Stomach (tissue), 9 donors: ENCODE measurements around the gene KRTAP4-11. TPM values are rescaled to one million over a fixed set of nuclear protein-coding genes. Genes with fewer than 3 reads are reported as not detected.
"Not testable (repeated sequence)": the region's sequence is repeated elsewhere in the genome, so short reads cannot be mapped to it uniquely, and the experiment has no call there.

Experiments
- DNase-seq, 2 donors: peaks; one replicate each; pipeline versions ENCODE4 v3.0.0 to v3.0.0-alpha.2; 2013 to 2019
- H3K27ac ChIP-seq, 5 donors: fragments of 200-600 bp in 4 of 5; sonication (generic) in 4 of 5; one replicate each; pipeline ENCODE4 v1.5.1; 2013 to 2019; ENCODE audit warnings: mild to moderate bottlenecking in 1 of 5, moderate library complexity in 1 of 5
- H3K27me3 ChIP-seq, 3 donors: fragments of 200-600 bp; sonication (generic); one replicate each; pipeline ENCODE4 v1.5.1; 2017 to 2019; ENCODE audit warnings: mixed run types in 1 of 3
- H3K36me3 ChIP-seq, 4 donors: fragments of 200-600 bp; sonication (generic); 1 replicate in 3 of 4; 2 replicates in 1 of 4; pipeline ENCODE4 v1.5.1; 2016 to 2019
- H3K4me1 ChIP-seq, 4 donors: fragments of 200-600 bp; sonication (generic); one replicate each; pipeline ENCODE4 v1.5.1; 2016 to 2019
- H3K4me3 ChIP-seq, 4 donors: fragments of 200-600 bp; sonication (generic) in 3 of 4; one replicate each; pipeline ENCODE4 v1.5.1; 2016 to 2019; ENCODE audit warnings: mild to moderate bottlenecking in 1 of 4
- H3K9me3 ChIP-seq, 4 donors: fragments of 200-600 bp; sonication (generic); one replicate each; pipeline ENCODE4 v1.5.1; 2016 to 2019
- CTCF ChIP-seq, 7 experiments: fragments of 450-650 bp in 4 of 7; fragments of 200-600 bp in 3 of 7; sonication (generic) in 3 of 7; IDR thresholded peaks; one replicate each; pipeline ENCODE4 v1.5.1; 2016 to 2019; ENCODE audit warnings: antibody characterized with exemption in 7 of 7, control low read depth in 2 of 7, mild to moderate bottlenecking in 1 of 7
- EP300 ChIP-seq: sonication (generic); formaldehyde crosslinking; IDR thresholded peaks from one replicate; pipeline ENCODE4 v1.6.1; 2017; ENCODE audit warnings: antibody characterized with exemption
- POLR2A ChIP-seq, 4 donors: fragments of 450-650 bp; IDR thresholded peaks; one replicate each; pipeline ENCODE4 v1.6.1; 2016; ENCODE audit warnings: antibody characterized with exemption in 4 of 4, control low read depth in 2 of 4, mild to moderate bottlenecking in 1 of 4, moderate library complexity in 1 of 4
- POLR2AphosphoS5 ChIP-seq, 3 donors: sonication (generic); formaldehyde crosslinking; IDR thresholded peaks; one replicate each; pipeline ENCODE4 v1.6.1; 2016; ENCODE audit warnings: antibody characterized with exemption in 3 of 3
- WGBS, 5 donors: extraction: QIAGEN DNeasy Blood & Tissue Kit in 3 of 5; methylation state at CpG; one replicate each; pipeline versions ENCODE4 v1.1.5 to v1.1.7; 2013 to 2018; 5-methylcytosine and 5-hydroxymethylcytosine counted together
- intact Hi-C: fragments of 100-400 bp; cut with DNase I; formaldehyde crosslinking; loops from one replicate; pipeline ENCODE4 v1.15.1; 2023; ENCODE audit warnings: low total_unique reads
- polyA plus RNA-seq, 3 donors: library from polyadenylated mRNA; stranded (reverse); fragments of 200-250 nt; gene quantifications; one replicate each; pipeline ENCODE4 v1.2.3, GENCODE V29; 2013
- total RNA-seq, 5 donors: library from RNA; depleted of rRNA; stranded (reverse); fragments of >200 nt; gene quantifications; one replicate each; pipeline versions ENCODE4 v1.1.0 to v1.2.3, GENCODE V29; 2014 to 2016
- donor health status: healthy with polysubstance abuse.
- donor health status: Bipolar disorder and iron deficiency.
- donor health status: healthy.

Gene KRTAP4-11
- total and polyA plus RNA-seq, 8 donors = not detected

GRCh38 chr17:41096055-41096454, 22.1 kb downstream of the KRTAP4-11 start:
- WGBS, 5 donors = 70 to 84% (median 79%) methylated on average over 7 of the region's 7 CpGs
- intact Hi-C loops = no loop called here
- H3K4me1 ChIP-seq = no peaks in the 10 kb centered on the region
- TF ChIP-seq CTCF (IDR thresholded peaks at IDR 0.05) = no peak
- no peak for TF ChIP-seq POLR2A (IDR thresholded peaks at IDR 0.05)
- TF ChIP-seq EP300 = no peak
- no peak for TF ChIP-seq POLR2AphosphoS5 (IDR thresholded peaks at IDR 0.05)
- no peaks in the 10 kb centered on the region for H3K36me3 ChIP-seq
- H3K9me3 ChIP-seq = no peaks in the 10 kb centered on the region
- H3K4me3 ChIP-seq = no peak overlapping the region
- H3K27me3 ChIP-seq = peaks cover 0 to 9% (median 0%) of the 10 kb centered on the region in 3 donors
- no peak overlapping the region for H3K27ac ChIP-seq
- DNase-seq = no peak

GRCh38 chr17:41088760-41089352, 29.3 kb downstream of the KRTAP4-11 start:
- intact Hi-C loops, H3K4me3 ChIP-seq, H3K27ac ChIP-seq, H3K27me3 ChIP-seq, H3K36me3 ChIP-seq, H3K4me1 ChIP-seq, H3K9me3 ChIP-seq, DNase-seq: not testable (repeated sequence)
- 55 to 67% (median 60%) methylated on average over 4 of the region's 4 CpGs for WGBS, 5 donors

GRCh38 chr17:41084100-41084856, 33.9 kb downstream of the KRTAP4-11 start, which contains the start of gene KRTAP4-7:
Gene KRTAP4-7, plus strand, starts transcription at chr17:41084150. Its CDS starts 57 bp downstream, at chr17:41084207.
- H3K4me3 ChIP-seq, intact Hi-C loops, H3K27me3 ChIP-seq, DNase-seq, H3K36me3 ChIP-seq, H3K27ac ChIP-seq, H3K9me3 ChIP-seq, H3K4me1 ChIP-seq: not testable (repeated sequence)
- WGBS, 5 donors = 72 to 84% (median 79%) methylated on average over 6 to 14 of the region's 14 CpGs

GRCh38 chr17:41083427-41083826, 34.7 kb downstream of the KRTAP4-11 start:
- 71 to 94% (median 86%) methylated on average over 2 of the region's 2 CpGs for WGBS, 5 donors
- H3K9me3 ChIP-seq, intact Hi-C loops: not testable (repeated sequence)

GRCh38 chr17:41082626-41083025, 35.5 kb downstream of the KRTAP4-11 start:
- Histone ChIP-seq H3K4me3 (no peak overlapping the region), H3K27me3 (no peaks in the 10 kb centered on the region), H3K36me3 (no peaks in the 10 kb centered on the region), H3K9me3 (no peaks in the 10 kb centered on the region), H3K4me1 (no peaks in the 10 kb centered on the region), H3K27ac (no peak overlapping the region)
- intact Hi-C loops = no loop called here
- 35 to 52% (median 43%) methylated on average over 4 of the region's 4 CpGs for WGBS, 5 donors
- no peak for TF ChIP-seq EP300
- TF ChIP-seq POLR2A (IDR thresholded peaks at IDR 0.05) = no peak
- no peak for TF ChIP-seq CTCF (IDR thresholded peaks at IDR 0.05)
- no peak for TF ChIP-seq POLR2AphosphoS5 (IDR thresholded peaks at IDR 0.05)
- no peak for DNase-seq

More at GRCh38 chr17:41083427-41083826, 34.7 kb downstream of the KRTAP4-11 start:
- H3K36me3 ChIP-seq, H3K4me3 ChIP-seq, H3K27ac ChIP-seq, DNase-seq, H3K27me3 ChIP-seq, H3K4me1 ChIP-seq: not testable (repeated sequence)

- Histone ChIP-seq H3K27ac (no peak overlapping the region), H3K4me1 (no peaks in the 10 kb centered on the region), H3K27me3 (peaks cover 0 to 10% (median 0%) of the 10 kb centered on the region in 3 donors), H3K36me3 (no peaks in the 10 kb centered on the region), H3K9me3 (no peaks in the 10 kb centered on the region), H3K4me3 (no peak overlapping the region)
- TF ChIP-seq CTCF (IDR thresholded peaks at IDR 0.05) (no peak), POLR2A (IDR thresholded peaks at IDR 0.05) (no peak), EP300 (no peak), POLR2AphosphoS5 (IDR thresholded peaks at IDR 0.05) (no peak)
- intact Hi-C loops = no loop called here
- no peak for DNase-seq
Observed at GRCh38 chr17:41076788-41077187, 41.4 kb downstream of the KRTAP4-11 start.
